ENCODE data around the gene PRPS1.
"Not testable (repeated sequence)": the region's sequence is repeated elsewhere in the genome, so short reads cannot be mapped to it uniquely, and the experiment has no call there.

The PRPS1 gene

DNA sequence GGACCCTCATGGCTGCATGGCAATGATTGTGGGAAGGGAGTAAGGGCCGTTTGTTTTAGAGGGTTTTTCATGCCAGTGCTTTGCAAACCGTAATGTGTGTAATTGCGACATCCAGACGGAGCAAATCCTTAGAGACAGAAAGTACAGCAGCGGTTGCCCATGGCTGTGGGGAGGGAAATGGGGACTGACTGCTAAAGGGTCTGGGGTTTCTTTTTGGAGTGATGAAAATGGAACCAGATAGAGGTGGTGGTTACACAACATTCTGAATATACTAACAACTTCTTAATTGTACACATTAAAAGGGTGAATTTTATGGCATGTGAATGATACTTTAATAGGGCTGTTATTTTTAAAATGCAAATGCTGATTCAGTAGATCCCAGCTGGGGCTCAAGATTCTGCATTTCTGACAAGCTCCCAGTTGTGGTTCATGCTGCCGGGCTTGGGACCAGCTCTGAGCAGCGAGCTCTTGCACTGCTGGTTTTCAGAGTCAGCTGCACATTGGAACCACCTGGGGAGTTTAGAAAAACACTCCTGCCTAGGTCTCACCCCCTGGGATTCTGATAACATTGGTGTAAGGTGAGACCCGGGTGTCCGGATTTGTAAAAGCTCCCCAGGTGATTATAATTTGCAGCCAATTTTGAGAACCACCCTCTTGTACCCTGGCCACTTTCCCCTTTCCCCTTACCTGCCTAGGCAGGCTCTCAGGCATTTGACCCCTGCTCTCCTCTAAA is 47.7 kb downstream of the PRPS1 start:
- peak; percentile 66 for DNase-seq

DNA sequence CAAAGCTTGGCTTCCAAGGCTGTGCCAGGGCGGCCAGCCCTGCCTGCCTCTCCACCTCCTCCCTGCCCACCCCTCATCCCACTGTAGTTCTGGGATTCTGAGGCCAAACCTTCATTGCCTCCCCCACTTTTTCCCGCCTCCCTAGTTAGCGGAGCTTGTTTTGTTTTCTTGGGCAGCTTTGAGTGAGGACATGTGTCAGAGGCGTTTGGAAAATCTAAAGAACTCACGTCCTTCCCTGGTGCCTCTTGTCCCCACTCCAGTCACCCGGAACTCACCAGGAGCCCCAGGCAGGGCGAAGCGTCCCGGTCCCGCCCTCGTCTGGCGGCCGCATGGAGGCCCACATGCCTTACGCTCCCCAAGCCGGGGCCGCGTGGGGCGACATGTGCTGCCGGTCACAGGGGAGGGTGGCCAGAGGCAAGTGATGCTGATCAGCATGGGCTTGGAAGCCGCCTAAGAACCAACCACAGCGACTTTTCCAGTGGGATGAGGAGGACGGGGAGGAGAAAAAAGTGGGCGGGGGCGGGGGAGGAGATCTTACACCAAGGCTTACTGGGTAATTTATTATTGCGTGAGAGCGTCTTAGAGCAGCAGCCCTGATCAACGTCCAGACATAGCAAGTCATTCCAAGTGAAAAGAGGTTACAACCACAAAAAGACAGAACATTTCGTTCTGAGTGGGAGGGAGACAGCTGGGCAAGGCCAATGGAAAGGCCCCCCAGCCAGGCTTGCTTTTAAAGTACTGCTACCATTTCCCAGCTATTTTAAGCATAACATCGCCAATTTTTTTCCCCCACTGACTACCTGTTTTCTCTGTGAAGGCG is 48.5 kb downstream of the PRPS1 start:
- peak; percentile 85 for DNase-seq

DNA sequence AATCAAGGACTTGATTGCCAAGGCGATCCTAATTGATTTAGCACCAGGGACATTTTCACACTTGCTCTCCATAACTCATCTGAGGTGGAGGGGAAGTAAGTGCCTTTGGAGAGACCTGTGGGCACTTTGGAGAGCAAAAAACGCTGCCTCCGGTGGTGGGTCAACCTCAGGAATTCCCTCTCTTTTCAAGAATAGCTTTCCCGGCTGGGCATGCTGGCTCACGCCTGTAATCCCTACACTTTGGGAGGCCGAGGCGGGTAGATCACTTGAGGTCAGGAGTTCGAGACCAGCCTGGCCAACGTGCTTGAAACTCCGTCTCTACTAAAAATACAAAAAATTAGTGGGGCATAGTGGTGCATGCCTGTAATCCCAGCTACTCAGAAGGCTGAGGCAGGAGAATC is 49.2 kb downstream of the PRPS1 start:
- DNase-seq, result no peak

DNA sequence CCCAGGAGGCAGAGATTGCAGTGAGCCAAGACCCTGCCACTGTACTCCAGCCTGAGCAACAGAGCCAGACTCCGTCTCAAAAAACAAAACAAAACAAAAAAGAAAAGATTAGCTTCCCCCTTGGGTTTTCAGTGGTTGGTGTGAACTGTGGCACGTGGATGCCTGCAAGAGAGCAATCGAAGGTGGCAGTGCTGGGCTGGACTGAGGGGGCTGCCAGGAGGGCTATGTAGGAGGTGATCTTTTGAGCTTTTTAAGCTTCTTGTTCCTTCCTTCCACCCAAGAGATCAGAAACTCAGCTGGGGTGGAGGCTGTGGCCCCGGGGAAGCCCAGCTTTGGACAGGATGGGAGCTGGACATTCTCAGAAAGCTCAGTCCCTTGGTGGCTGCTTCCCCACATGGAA is 49.6 kb downstream of the PRPS1 start:
- DNase-seq, result no peak

DNA sequence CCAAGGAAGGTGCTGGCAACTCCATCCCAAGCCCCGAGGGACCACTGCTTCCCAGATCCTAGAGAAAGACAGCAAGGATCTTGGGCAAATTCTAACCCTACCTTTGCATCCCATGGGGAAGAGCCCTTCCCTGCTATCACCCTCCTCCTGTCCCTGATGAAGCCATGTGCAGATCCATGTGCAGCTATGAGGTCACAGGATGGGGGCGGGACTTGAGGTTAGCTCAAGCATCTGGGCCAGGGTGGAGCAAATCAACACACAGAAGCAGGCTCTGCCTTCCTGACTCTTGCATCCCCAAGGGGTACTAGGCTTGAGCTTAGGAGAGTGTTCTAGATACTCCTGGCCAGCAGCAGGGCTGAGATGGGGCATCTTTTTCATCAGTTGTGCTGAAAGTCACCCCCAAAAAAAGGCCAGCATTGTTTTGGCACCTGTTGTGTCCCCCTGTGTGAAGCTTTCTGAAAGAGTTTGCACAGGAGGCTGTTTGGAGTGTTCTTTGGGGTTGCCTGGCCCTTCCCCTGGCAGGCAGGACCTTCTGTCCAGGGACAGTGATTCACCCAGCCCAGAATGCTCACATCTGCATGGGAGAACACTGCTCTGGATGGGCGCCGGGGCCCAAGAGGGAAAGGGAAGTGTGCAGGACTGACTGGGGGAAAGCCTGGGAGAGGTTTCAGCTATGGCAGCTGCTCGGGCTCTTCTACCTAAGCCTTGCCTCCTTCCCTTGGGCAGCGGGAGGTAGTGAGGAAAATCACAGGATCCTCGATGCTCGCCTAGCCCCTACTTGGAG is 50.8 kb downstream of the PRPS1 start:
- DNase-seq, result peak; percentile 76

DNA sequence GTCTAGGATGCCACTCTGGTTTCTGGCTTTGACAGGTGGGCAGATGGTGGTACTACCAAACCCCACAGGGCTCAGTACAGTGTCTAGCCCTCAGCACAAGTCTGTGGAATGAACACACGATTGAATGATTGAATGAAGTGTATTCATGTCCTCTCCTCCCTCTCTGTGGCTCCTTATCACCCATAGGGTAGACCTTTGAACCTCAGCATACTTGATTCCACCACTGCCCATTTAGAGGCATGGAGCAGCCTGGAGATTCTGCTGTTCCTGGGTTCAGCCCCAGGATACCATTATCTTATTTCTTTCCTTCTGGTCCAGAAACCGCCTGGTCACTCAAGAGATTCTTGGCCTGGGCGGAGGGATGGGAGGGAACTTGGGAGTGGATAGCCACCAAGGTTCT is 53.9 kb downstream of the PRPS1 start:
- DNase-seq, result no peak

DNA sequence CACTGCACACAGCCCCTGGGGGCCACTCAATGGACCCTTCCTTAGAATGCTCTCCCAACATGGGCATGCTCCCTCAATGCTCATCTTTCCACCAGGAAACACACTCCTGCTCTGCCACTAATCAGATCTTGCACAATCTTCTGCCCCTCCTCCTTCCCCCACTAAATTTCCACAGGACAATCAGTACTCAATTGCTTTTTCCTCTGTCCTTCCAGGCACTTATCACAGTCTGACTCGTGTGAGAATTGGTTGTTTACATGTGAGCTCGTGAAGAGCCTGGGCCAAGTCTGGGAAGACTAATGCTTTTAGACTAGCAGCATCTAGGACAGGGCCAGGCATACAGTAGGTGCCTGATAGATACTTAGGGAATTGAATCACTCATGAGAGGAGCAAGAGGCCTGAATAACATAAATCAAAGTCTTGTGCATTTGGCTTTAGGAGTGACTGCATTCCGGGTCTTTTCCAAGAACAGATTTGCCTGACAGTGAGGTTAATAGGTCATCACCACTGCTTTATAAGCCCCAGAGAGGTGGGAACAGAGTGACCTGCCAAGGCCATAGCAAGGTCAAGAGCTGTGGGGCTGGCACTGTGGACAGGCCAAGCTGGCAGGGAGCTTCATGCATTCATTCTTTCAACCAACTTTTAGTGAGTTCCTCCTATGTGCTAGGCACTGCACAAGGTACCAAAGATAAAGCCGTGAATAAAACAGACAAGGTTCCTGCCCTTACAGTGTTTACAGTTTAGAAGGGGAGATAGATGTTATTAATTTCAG is 55.0 kb downstream of the PRPS1 start:
- DNase-seq, result no peak

DNA sequence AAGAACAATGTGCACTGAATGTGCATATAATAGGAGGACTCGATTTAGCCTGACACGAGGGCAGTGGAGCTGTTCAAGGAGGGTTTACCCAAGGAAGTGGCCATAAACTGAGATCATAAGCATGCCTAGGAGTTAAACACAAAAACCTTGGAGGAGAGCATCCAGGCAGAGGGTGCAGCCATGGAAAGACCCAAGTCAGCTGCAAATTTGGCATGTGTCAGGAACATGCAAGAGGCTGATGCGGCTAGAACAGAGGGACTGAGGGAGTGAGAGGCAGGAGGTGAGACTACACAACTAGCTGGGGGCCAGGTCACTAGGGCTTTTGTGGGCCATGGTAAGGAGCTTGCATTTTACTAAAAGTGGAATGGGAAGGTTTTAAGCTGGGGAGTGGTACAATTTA is 55.6 kb downstream of the PRPS1 start:
- no peak for DNase-seq

DNA sequence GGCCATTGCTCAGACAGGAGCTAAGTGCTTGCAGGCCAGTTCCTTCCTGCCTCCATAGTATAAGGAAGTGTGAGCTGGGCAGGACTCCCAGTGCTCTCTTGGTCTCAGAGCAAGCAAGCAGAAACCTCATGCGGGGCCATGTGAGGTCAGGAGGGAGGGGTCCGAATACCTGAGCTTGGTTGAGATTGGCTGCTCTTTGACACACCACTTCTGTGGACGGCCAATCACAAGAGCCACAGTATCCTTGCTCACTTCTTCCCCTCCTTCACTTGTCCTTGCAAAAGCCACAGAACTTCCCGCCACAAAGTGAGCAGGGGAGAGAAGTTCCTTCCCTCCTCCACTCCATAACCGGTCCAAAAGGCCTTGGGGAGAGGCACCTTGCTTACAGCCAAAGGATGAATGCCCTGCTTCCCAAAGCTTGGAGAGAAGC is 56.7 kb downstream of the PRPS1 start:
- no peak for DNase-seq

DNA sequence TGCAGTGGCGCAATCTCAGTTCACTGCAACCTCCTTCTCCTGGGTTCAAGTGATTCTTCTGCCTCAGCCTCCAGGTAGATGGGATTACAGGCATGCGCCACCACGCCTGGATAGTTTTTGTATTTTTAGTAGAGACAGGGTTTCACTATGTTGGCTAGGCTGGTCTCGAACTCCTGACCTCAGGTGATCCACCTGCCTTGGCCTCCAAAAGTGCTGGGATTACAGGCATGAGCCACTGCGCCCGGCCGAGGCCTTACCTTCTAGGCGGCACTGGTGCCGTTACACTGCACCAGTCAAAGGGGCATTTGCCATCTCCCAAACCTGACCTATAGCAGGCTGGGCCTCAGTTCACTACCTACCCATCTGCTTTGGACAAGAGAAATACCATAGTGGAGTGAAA is 57.3 kb downstream of the PRPS1 start:
- not testable (repeated sequence) for DNase-seq

DNA sequence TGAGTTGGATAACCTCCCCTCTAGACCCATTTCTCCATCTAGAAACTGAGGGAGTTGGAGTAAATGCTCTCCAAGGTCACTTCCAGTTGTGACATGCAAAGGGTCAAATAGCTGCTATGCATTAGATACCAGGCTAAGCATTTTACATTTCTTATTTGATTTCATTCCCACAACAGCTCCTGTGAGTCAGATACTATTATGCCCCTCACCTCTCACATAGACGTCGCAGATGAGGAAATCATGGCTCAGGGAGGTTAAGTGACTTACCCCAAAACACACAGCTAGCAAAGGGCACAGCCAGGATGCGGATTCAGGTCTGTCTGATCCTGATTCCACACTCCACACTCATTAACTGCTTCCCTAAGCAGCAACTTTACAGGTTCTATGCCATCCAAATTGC is 57.7 kb downstream of the PRPS1 start:
- no peak for DNase-seq

DNA sequence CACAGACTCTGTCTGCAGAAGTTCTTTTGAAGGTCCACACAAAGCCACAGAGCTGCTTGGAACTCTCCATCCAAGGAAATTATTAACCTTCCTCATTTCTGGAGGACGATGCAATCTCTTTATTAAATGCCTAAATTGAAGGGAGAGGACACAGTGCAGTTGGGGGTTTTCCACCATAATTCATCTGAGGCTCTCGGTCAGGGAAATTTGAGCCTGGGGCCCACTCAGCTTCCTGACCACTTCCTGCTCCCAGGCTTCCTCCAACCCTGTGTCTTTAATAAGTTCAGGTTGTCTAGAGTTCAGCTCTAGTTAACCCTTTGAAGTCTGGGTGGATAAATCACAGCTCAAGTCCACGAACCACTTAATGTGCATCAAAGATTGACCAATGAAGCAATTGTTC is 58.5 kb downstream of the PRPS1 start:
- DNase-seq, result no peak

DNA sequence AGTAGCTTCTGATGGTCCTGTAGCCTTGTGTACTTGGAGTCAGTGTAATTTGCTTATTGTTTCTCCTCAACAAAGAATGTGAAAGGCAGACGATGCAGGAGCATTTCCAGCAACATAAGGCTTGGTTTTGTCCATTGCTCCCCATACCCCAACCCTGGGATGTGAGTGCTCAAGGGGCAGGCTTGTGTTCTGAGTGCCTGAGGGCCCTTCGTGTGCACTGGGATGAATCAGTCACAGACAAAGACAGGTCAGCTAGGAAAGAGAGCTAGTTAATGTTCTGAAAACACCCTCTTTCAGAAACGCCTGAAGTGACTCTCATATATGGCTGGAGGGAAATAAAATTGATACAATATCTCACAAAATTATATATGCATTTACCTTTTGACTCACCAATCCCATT is 59.1 kb downstream of the PRPS1 start:
- DNase-seq, result no peak

DNA sequence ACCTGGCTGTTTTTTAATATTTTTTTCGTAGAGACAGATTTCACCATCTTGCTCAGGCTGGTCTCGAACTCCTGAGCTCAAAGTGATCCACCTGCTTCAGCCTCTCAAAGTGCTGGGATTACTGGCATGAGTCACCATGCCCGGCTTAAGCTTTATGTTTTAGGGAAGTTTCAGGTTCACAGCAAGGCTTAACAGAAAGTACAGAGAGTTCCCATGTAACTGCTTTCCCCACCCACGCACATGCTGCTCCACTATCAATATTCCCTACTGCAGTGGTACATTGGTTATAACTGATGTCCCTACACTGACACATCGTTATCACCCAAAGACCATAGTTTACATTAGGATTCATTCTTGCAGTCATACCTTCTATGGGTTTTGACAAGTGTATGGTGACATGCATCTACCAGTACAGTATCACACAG is 62.7 kb downstream of the PRPS1 start:
- no peak for DNase-seq

DNA sequence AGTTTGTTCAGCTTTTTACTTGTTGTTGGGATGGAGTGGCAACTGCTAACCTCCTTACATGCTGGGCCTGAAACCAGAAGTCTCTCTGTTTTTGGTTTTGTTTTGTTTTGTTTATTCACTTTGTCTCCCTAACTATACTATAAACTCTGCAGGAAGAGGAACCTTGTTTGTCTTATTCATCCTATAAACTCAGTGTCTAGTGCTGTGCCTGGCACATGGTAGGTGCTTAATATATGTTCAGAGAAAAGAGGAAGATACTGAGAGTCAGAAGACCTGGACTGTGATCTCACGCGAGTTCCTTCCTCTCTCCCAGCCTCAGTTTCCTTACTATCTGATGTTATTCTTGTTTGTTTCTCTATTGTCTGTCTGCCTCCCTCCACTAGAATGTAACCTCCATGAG is 71.3 kb downstream of the PRPS1 start:
- DNase-seq, result no peak

DNA sequence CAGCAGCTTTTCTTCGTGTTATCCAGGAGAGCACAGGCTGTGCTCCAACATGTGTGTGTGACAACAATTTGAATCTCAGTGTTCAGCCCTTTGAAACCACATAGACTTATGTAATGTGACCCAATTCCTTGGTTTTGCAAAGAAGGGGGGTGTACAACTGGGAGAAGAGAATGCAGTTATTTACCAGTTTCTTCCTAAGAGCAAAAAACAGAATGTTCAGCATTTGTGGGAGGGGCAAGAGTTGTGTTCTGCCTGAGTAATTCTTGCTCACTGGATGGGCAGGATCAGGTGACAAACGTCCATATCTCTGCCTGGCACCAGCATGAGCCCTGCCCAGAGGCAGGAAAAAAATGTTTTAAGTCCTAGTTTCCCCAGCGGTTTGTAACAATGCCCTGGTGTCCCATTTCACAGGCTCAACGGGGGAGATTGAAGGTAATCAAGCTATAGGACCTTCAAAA is 72.0 kb downstream of the PRPS1 start:
- DNase-seq, result no peak
